ENCODE measurements around the gene UGT1A7.
"Not testable (repeated sequence)": the region's sequence is repeated elsewhere in the genome, so short reads cannot be mapped to it uniquely, and the experiment has no call there.

- TF ChIP-seq CTCF, POLR2A (IDR thresholded peaks at IDR 0.05): not testable (repeated sequence)
These were observed 19.1 kb downstream of the UGT1A7 start for GRCh38 chr2:233700842-233701241.

Data from body of pancreas (tissue), 4 donors.